HepG2 (cell line): Measurements from ENCODE around the gene LRRC8E. TPM values are rescaled to one million over a fixed set of nuclear protein-coding genes. Genes with fewer than 3 reads are reported as not detected.

Experiments
- ATAC-seq: fragments of 200-7000 bp; cut with Tn5 transposase; 3 replicates; pipeline ENCODE4 v1.9.1; 2020; ENCODE audit warnings: mild to moderate bottlenecking, moderate library complexity
- BruUV-seq: library from RNA; stranded (reverse); fragments of 400-500 nt; replicated peaks from 2 replicates; lab custom pipeline; 2021; lab: Mats Ljungman, UMichigan
- CTCF ChIA-PET: fragments of 300-600 bp; formaldehyde crosslinking; extraction: SDS; loops from one replicate; lab custom pipeline; 2021; ENCODE audit warnings: low total read pairs, inconsistent platforms, low intra/inter-chr PET ratio; lab: Yijun Ruan, JAX
- POLR2A ChIA-PET: fragments of 350-600 bp; sonication (Branson Sonifier 250); formaldehyde crosslinking; loops from one replicate; lab custom pipeline; 2020; ENCODE audit warnings: antibody characterized with exemption, inconsistent platforms; lab: Yijun Ruan, JAX
- DNase-seq: peaks from one replicate; pipeline ENCODE4 v3.0.0-alpha.2; 2015; ENCODE audit warnings: low spot score
- FAIRE-seq: peaks from 3 replicates; lab custom pipeline; 2011; peaks lifted over from hg19 to GRCh38; lab: Jason Lieb, UNC
- H2AFZ ChIP-seq: one replicate; pipeline ENCODE4 v1.6.1; 2011; ENCODE audit warnings: low read length, inconsistent platforms
- H3K27ac ChIP-seq: fragments of 300-600 bp; 3 replicates; pipeline ENCODE4 v1.8.0; 2011; ENCODE audit warnings: mixed run types, mild to moderate bottlenecking, mixed read lengths, low read length, inconsistent platforms; ENCODE audit not compliant: insufficient read depth; ENCODE audit errors: extremely low read length
- H3K27me3 ChIP-seq, 2 experiments: fragments of 200-600 bp in 1 of 2; 2 replicates in 1 of 2; 3 replicates in 1 of 2; pipeline versions ENCODE4 v1.6.0 to v1.8.0; 2011; ENCODE audit warnings: low read length in 2 of 2, mild to moderate bottlenecking in 2 of 2, moderate library complexity in 2 of 2, inconsistent platforms in 1 of 2; ENCODE audit not compliant: insufficient read depth in 2 of 2, control insufficient read depth in 1 of 2
- H3K36me3 ChIP-seq, 2 experiments: fragments of 200-600 bp in 1 of 2; replicated peaks in 1 of 2; 2 replicates in 1 of 2; 3 replicates in 1 of 2; pipeline versions ENCODE4 v1.5.1 to v1.8.0; 2011; ENCODE audit warnings: low read length in 2 of 2, inconsistent platforms in 1 of 2; ENCODE audit not compliant: insufficient read depth in 2 of 2, control insufficient read depth in 1 of 2
- H3K4me1 ChIP-seq: 2 replicates; pipeline ENCODE4 v1.5.1; 2012; ENCODE audit warnings: low read length, inconsistent platforms; ENCODE audit not compliant: insufficient read depth
- H3K4me2 ChIP-seq: 2 replicates; pipeline ENCODE4 v1.6.0; 2011; ENCODE audit warnings: low read depth, low read length, inconsistent platforms
- H3K4me3 ChIP-seq, 3 experiments: fragments of 200-600 bp in 1 of 3; sonication (generic), shearing (Covaris generic) in 1 of 3; replicated peaks in 1 of 3; 2 replicates each; pipeline ENCODE4 v1.5.1; 2011 to 2016; ENCODE audit warnings: low read length in 3 of 3, inconsistent platforms in 2 of 3, low read depth in 2 of 3, mild to moderate bottlenecking in 2 of 3, control low read depth in 1 of 3, mixed read lengths in 1 of 3; ENCODE audit not compliant: insufficient read depth in 1 of 3
- H3K79me2 ChIP-seq: one replicate; pipeline ENCODE4 v1.6.1; 2011; ENCODE audit warnings: low read length, inconsistent platforms; ENCODE audit not compliant: insufficient read depth
- H3K9ac ChIP-seq: 2 replicates; pipeline ENCODE4 v1.6.0; 2011; ENCODE audit warnings: mild to moderate bottlenecking, low read depth, low read length, inconsistent platforms; ENCODE audit not compliant: insufficient read depth
- H3K9me3 ChIP-seq: 2 replicates; pipeline ENCODE4 v1.5.1; 2012; ENCODE audit warnings: mild to moderate bottlenecking, low read length
- H4K20me1 ChIP-seq: 2 replicates; pipeline ENCODE4 v1.6.0; 2011; ENCODE audit warnings: inconsistent platforms, mild to moderate bottlenecking, low read length, moderate library complexity; ENCODE audit not compliant: insufficient read depth
- AGO2 ChIP-seq: fragments of 200-400 bp; formaldehyde crosslinking; optimal IDR thresholded peaks from 2 replicates; pipeline ENCODE3; 2017; ENCODE audit warnings: mild to moderate bottlenecking, low read depth, low read length, moderate library complexity
- IKZF5 ChIP-seq: IDR thresholded peaks from 2 replicates; pipeline ENCODE4 v1.6.1; 2018; ENCODE audit warnings: missing genetic modification reagents, mild to moderate bottlenecking, missing compliant biosample characterization
- MAF1 ChIP-seq: sonication (generic); formaldehyde crosslinking; IDR thresholded peaks from 2 replicates; pipeline ENCODE4 v1.5.0; 2020; ENCODE audit warnings: missing genetic modification reagents, borderline replicate concordance
- MTF1 ChIP-seq: sonication (generic); formaldehyde crosslinking; IDR thresholded peaks from 2 replicates; pipeline ENCODE4 v1.5.0; 2020; ENCODE audit warnings: missing genetic modification reagents
- RAD21 ChIP-seq: fragments of 450-650 bp; formaldehyde crosslinking; IDR thresholded peaks from 2 replicates; pipeline ENCODE4 v1.5.0; 2020; ENCODE audit warnings: mild to moderate bottlenecking
- RBFOX2 ChIP-seq: fragments of 200-400 bp; formaldehyde crosslinking; IDR thresholded peaks from 2 replicates; pipeline ENCODE4 v1.6.1; 2017; ENCODE audit warnings: low read depth, mild to moderate bottlenecking, low read length
- ZNF335 ChIP-seq: sonication (generic); formaldehyde crosslinking; IDR thresholded peaks from 2 replicates; pipeline ENCODE4 v1.4.0; 2020; ENCODE audit warnings: missing genetic modification reagents
- ZNF572 ChIP-seq: sonication (generic); formaldehyde crosslinking; IDR thresholded peaks from 2 replicates; pipeline ENCODE4 v1.5.1; 2020; ENCODE audit warnings: mild to moderate bottlenecking, missing genetic modification reagents
- ZNF839 ChIP-seq: sonication (generic); formaldehyde crosslinking; IDR thresholded peaks from 2 replicates; pipeline ENCODE4 v1.4.0; 2020; ENCODE audit warnings: missing genetic modification reagents, mild to moderate bottlenecking, borderline replicate concordance
- WGBS: methylation state at CpG from one replicate; pipeline ENCODE4 v1.1.6; 2017; ENCODE audit warnings: low lambda C conversion rate; 5-methylcytosine and 5-hydroxymethylcytosine counted together
- in situ Hi-C: cut with HindIII; loops from 2 replicates; pipeline ENCODE4 v1.10.0; 2017; ENCODE audit warnings: low pct_unique_long_range_greater_than_20kb; ENCODE audit not compliant: extremely low pct_ligation_motif_present
- intact Hi-C: fragments of 100-400 bp; cut with micrococcal nuclease; formaldehyde crosslinking; loops from one replicate; pipeline ENCODE4 v1.10.0; 2022; ENCODE audit not compliant: unreplicated experiment
- polyA plus RNA-seq, 8 experiments: library from polyadenylated mRNA; depleted of rRNA in 3 of 8; stranded (reverse) in 7 of 8; unstranded in 1 of 8; fragments of >200 nt; fragmentation: Illumina TruSeq in 4 of 8; extraction: Trizol in 4 of 8; gene quantifications; 2 replicates each; pipeline versions ENCODE4 v1.2.1 to v1.2.3, GENCODE V29; 2011 to 2016; ENCODE audit warnings: low read depth in 4 of 8, missing spikeins in 1 of 8, mixed read lengths in 1 of 8; ENCODE audit not compliant: insufficient read depth in 1 of 8
- total RNA-seq, 5 experiments: library from RNA; depleted of rRNA; stranded (reverse); fragments of >200 nt; fragmentation: Illumina TruSeq; extraction: Trizol; gene quantifications; 2 replicates each; pipeline ENCODE4 v1.2.3, GENCODE V29; 2016; ENCODE audit warnings: low read depth in 1 of 5

Gene LRRC8E
- total and polyA plus RNA-seq, 2 of the 13 experiments (the other 11 are each of a cell fraction or from before 2014, with no cell fraction given): 8.0 to 10.3 TPM

GRCh38 chr19:7908078-7908699, 19.9 kb downstream of the LRRC8E start (continued):
- TF ChIP-seq IKZF5 (no peak), MAF1 (no peak), ZNF572 (no peak), MTF1 (CRISPR knock-in tag) (no peak), ZNF839 (CRISPR knock-in tag) (no peak), ZNF335 (CRISPR knock-in tag) (no peak)

GRCh38 chr19:7908742-7909461, 20.6 kb downstream of the LRRC8E start:
- 98% methylated on average over 13 of the region's 19 CpGs for WGBS
- DNase-seq (no peak), FAIRE-seq (no peak), ATAC-seq (0 out of 3 replicates have a peak, but pooled peaks have one; percentile 3)
- Histone ChIP-seq H3K4me2 (no peak overlapping the region), H4K20me1 (peaks cover 13% of the 10 kb centered on the region; the same call in 1 of the 2 replicates), H3K36me3 (peaks cover 4 to 28% of the 10 kb centered on the region in 2 experiments; a peak in 4 of 5 replicates), H2AFZ (no peak overlapping the region), H3K4me3 (no peak overlapping the region), H3K9ac (no peak overlapping the region), H3K27me3 (no peaks in the 10 kb centered on the region; a peak in 1 of 5 replicates), H3K79me2 (peaks cover 23% of the 10 kb centered on the region), H3K27ac (no peak overlapping the region), H3K9me3 (no peaks in the 10 kb centered on the region), H3K4me1 (peaks cover 21% of the 10 kb centered on the region)
- POLR2A ChIA-PET: interaction anchor here (1.0 to 3.4 kb wide), 2 partner anchors 10 to 40 kb away, joined by 3 to 24 read pairs; partner anchors contain the start of gene SNAPC2
- intact Hi-C loops: no loop called here
- in situ Hi-C loops: no loop called here
- no TSS peak for BruUV-seq
- CTCF ChIA-PET: no interaction called here
- TF ChIP-seq AGO2: peak; percentile 57
- TF ChIP-seq RAD21: no peak
- TF ChIP-seq RBFOX2: peak; percentile 52
